H1 (cell line): ENCODE measurements around the gene YIPF6. TPM values are rescaled to one million over a fixed set of nuclear protein-coding genes. Genes with fewer than 3 reads are reported as not detected.

Experiments used
- BACH1 ChIP-seq: IDR thresholded peaks from 2 replicates; pipeline ENCODE4 v1.6.1; 2012; ENCODE audit warnings: low read length, improper control_type of control experiment
- JUN ChIP-seq: IDR thresholded peaks from 2 replicates; pipeline ENCODE4 v1.6.1; 2011; ENCODE audit warnings: low read depth, mild to moderate bottlenecking, improper control_type of control experiment, low read length
- SAP30 ChIP-seq: fragments of 300-600 bp; sonication (generic); IDR thresholded peaks from 2 replicates; pipeline ENCODE4 v1.7.1; 2012; ENCODE audit warnings: low read length, moderate library complexity, mild to moderate bottlenecking, inconsistent platforms; ENCODE audit not compliant: insufficient read depth, insufficient replicate concordance
- polyA plus RNA-seq, 7 experiments: library from polyadenylated mRNA; depleted of rRNA in 3 of 7; stranded (reverse) in 5 of 7; unstranded in 2 of 7; fragments of >200 nt in 5 of 7; fragments of 200-250 nt in 2 of 7; gene quantifications; 1 replicate in 5 of 7; 2 replicates in 1 of 7; 4 replicates in 1 of 7; pipeline versions ENCODE4 v1.2.1 to v1.2.3, GENCODE V29; 2011 to 2013; ENCODE audit warnings: missing spikeins in 2 of 7, mixed read lengths in 2 of 7
- total RNA-seq: library from RNA; stranded (reverse); fragmentation: NEBNext Ultra II Directional; extraction: Animal tissue kit (Norgen Biotek cat#: 25700); gene quantifications from 2 replicates; pipeline ENCODE4 v1.2.1, GENCODE V29; 2021
- TF ChIP-seq, protein P1 (sequence below): fragments of 300-600 bp; sonication (generic); IDR thresholded peaks from 2 replicates; pipeline ENCODE4 v1.7.1; 2012; ENCODE audit warnings: low read length, moderate library complexity, mild to moderate bottlenecking, inconsistent platforms; ENCODE audit not compliant: insufficient replicate concordance

The YIPF6 gene
- total and polyA plus RNA-seq, 2 of the 8 experiments (the other 6 are each of a cell fraction or from before 2014, with no cell fraction given) = 16.9 to 34.1 TPM

DNA sequence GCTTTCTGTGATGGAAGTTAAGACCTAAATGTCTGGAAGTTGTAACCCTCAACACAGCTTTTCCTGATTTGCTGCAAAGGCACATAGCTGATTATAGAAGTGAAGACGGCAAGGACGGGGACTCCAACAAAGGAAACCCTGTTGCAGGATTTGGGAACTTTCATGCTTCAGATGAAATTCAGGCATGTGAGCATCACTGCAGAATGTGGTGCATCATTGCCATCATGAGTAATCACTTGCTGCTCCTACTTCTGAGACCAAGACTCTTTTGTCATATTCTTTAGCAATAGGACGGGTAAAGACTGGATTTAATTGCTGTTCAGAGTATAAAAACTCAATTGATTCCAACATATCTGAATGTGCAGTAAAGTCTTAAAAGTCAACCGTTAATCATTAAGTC, 35.8 kb downstream of the YIPF6 start (continued):
- TF ChIP-seq, protein P1, sequence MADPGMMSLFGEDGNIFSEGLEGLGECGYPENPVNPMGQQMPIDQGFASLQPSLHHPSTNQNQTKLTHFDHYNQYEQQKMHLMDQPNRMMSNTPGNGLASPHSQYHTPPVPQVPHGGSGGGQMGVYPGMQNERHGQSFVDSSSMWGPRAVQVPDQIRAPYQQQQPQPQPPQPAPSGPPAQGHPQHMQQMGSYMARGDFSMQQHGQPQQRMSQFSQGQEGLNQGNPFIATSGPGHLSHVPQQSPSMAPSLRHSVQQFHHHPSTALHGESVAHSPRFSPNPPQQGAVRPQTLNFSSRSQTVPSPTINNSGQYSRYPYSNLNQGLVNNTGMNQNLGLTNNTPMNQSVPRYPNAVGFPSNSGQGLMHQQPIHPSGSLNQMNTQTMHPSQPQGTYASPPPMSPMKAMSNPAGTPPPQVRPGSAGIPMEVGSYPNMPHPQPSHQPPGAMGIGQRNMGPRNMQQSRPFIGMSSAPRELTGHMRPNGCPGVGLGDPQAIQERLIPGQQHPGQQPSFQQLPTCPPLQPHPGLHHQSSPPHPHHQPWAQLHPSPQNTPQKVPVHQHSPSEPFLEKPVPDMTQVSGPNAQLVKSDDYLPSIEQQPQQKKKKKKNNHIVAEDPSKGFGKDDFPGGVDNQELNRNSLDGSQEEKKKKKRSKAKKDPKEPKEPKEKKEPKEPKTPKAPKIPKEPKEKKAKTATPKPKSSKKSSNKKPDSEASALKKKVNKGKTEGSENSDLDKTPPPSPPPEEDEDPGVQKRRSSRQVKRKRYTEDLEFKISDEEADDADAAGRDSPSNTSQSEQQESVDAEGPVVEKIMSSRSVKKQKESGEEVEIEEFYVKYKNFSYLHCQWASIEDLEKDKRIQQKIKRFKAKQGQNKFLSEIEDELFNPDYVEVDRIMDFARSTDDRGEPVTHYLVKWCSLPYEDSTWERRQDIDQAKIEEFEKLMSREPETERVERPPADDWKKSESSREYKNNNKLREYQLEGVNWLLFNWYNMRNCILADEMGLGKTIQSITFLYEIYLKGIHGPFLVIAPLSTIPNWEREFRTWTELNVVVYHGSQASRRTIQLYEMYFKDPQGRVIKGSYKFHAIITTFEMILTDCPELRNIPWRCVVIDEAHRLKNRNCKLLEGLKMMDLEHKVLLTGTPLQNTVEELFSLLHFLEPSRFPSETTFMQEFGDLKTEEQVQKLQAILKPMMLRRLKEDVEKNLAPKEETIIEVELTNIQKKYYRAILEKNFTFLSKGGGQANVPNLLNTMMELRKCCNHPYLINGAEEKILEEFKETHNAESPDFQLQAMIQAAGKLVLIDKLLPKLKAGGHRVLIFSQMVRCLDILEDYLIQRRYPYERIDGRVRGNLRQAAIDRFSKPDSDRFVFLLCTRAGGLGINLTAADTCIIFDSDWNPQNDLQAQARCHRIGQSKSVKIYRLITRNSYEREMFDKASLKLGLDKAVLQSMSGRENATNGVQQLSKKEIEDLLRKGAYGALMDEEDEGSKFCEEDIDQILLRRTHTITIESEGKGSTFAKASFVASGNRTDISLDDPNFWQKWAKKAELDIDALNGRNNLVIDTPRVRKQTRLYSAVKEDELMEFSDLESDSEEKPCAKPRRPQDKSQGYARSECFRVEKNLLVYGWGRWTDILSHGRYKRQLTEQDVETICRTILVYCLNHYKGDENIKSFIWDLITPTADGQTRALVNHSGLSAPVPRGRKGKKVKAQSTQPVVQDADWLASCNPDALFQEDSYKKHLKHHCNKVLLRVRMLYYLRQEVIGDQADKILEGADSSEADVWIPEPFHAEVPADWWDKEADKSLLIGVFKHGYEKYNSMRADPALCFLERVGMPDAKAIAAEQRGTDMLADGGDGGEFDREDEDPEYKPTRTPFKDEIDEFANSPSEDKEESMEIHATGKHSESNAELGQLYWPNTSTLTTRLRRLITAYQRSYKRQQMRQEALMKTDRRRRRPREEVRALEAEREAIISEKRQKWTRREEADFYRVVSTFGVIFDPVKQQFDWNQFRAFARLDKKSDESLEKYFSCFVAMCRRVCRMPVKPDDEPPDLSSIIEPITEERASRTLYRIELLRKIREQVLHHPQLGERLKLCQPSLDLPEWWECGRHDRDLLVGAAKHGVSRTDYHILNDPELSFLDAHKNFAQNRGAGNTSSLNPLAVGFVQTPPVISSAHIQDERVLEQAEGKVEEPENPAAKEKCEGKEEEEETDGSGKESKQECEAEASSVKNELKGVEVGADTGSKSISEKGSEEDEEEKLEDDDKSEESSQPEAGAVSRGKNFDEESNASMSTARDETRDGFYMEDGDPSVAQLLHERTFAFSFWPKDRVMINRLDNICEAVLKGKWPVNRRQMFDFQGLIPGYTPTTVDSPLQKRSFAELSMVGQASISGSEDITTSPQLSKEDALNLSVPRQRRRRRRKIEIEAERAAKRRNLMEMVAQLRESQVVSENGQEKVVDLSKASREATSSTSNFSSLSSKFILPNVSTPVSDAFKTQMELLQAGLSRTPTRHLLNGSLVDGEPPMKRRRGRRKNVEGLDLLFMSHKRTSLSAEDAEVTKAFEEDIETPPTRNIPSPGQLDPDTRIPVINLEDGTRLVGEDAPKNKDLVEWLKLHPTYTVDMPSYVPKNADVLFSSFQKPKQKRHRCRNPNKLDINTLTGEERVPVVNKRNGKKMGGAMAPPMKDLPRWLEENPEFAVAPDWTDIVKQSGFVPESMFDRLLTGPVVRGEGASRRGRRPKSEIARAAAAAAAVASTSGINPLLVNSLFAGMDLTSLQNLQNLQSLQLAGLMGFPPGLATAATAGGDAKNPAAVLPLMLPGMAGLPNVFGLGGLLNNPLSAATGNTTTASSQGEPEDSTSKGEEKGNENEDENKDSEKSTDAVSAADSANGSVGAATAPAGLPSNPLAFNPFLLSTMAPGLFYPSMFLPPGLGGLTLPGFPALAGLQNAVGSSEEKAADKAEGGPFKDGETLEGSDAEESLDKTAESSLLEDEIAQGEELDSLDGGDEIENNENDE = no peak
- TF ChIP-seq SAP30 = no peak
- no peak for TF ChIP-seq BACH1
- TF ChIP-seq JUN = no peak
